Measurements from ENCODE around the gene CEP162.
"Not testable (repeated sequence)": the region's sequence is repeated elsewhere in the genome, so short reads cannot be mapped to it uniquely, and the experiment has no call there.

Gene CEP162

GRCh38 chr6:84137989-84138575 is 89.4 kb downstream of the CEP162 start:
- DNase-seq, result no peak

GRCh38 chr6:84137051-84137375 is 90.4 kb downstream of the CEP162 start:
- DNase-seq, result no peak

- no peak for DNase-seq
These were observed 90.9 kb downstream of the CEP162 start for GRCh38 chr6:84136364-84137050.

- no peak for DNase-seq
These were observed 92.2 kb downstream of the CEP162 start for GRCh38 chr6:84135291-84135690.

GRCh38 chr6:84133385-84133784 is 94.1 kb downstream of the CEP162 start:
- not testable (repeated sequence) for DNase-seq

GRCh38 chr6:84129588-84129987 is 97.9 kb downstream of the CEP162 start:
- not testable (repeated sequence) for DNase-seq

- no peak for DNase-seq
These were observed 104.3 kb downstream of the CEP162 start for GRCh38 chr6:84123186-84123585.

GRCh38 chr6:84119277-84119676 is 108.2 kb downstream of the CEP162 start:
- no peak for DNase-seq

- DNase-seq, result no peak
These were observed 109.3 kb downstream of the CEP162 start for GRCh38 chr6:84118191-84118590.

- DNase-seq, result not testable (repeated sequence)
These were observed 112.4 kb downstream of the CEP162 start for GRCh38 chr6:84114933-84115594.

GRCh38 chr6:84111351-84111750 is 116.1 kb downstream of the CEP162 start:
- DNase-seq, result not testable (repeated sequence)

GRCh38 chr6:84107495-84107894 is 119.9 kb downstream of the CEP162 start:
- no peak for DNase-seq

- DNase-seq, result not testable (repeated sequence)
These were observed 122.1 kb downstream of the CEP162 start for GRCh38 chr6:84105215-84105924.

- no peak for DNase-seq
These were observed 124.4 kb downstream of the CEP162 start for GRCh38 chr6:84103029-84103428.

GRCh38 chr6:84095156-84095555 is 132.3 kb downstream of the CEP162 start:
- DNase-seq, result no peak

- DNase-seq, result no peak
These were observed 133.7 kb downstream of the CEP162 start for GRCh38 chr6:84093441-84094435.

GRCh38 chr6:84089552-84089951 is 137.9 kb downstream of the CEP162 start:
- no peak for DNase-seq

- no peak for DNase-seq
These were observed 138.4 kb downstream of the CEP162 start for GRCh38 chr6:84089081-84089480.

GRCh38 chr6:84086545-84087429 is 140.7 kb downstream of the CEP162 start:
- no peak for DNase-seq

GRCh38 chr6:84086056-84086455 is 141.4 kb downstream of the CEP162 start:
- DNase-seq, result no peak

GRCh38 chr6:84084705-84085104 is 142.7 kb downstream of the CEP162 start:
- DNase-seq, result not testable (repeated sequence)

Data from activated CD4-positive, alpha-beta T cell treated with anti-CD3 and anti-CD28 coated beads for 48 hours (primary cell).